HG02870 (cell line): Measurements from ENCODE around the gene RASGRF2.

ENCODE experiments used
- ATAC-seq: cut with Tn5 transposase; IDR thresholded peaks from one replicate; pipeline ENCODE4 v1.9.1; 2021; ENCODE audit warnings: mild to moderate bottlenecking, moderate library complexity; ENCODE audit not compliant: unreplicated experiment

The RASGRF2 gene

DNA sequence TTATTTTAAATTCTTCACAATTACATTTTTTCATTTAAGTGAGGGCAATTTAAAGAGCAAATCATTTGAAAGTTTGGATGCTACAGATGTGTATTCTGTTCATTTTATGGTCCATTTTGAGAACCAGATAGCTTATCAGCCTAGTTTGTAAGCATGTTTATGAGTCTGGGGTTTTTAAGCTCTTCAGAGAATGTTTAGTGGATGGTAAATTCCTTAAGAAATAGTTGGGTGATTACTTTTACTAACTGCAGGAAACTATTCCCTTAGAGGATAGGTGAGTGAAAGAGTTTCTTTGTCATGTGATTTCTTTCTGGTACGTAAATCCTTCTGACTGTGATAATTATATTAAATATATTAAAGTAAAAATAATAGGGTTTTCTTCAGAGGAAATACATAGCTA, 17.6 kb downstream of the RASGRF2 start:
- ATAC-seq: no peak

DNA sequence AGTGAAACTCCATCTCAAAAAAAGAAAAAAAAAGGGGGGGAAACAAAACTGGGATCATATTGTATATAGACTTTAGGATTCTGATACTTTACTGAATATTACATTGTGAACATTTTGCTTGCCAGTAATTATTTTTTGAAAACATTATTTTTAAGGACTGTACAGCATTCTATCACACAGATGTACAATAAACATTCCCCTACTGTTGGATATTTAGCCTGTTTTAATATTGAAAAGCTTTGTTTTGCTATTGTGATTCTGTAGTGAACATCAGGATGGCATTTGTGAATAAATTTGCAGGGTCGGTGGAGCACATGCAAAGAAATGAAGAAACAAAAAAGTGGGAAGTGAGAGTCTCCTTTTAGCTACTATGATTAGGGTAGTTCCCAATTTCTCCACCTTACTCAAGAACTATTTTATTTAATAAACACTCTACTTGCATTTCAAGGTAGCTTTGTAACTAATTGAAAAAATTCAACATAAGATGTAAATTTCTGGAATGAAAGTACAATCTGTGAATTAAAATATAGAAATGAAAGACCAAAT, 18.7 kb downstream of the RASGRF2 start:
- ATAC-seq: no peak

DNA sequence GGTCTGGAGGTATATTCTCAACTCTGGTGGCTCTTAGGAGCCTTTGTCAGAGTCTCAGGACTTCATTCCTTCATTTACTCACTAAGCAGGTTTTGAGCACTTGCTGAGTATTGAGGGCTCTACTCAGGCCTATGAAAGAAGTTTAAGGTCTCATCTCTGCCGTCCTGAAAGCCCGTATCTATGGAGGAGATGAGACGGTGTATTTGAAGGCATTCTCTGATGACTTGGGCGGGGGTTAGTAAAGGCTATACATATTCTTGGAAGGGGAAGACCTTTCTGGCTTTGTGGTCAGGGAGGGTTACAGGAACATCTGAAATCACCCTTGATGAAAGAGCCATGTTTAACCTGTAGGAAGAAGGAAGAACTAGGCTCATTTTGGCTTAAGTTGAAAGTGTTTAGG, 21.9 kb downstream of the RASGRF2 start:
- no peak for ATAC-seq

DNA sequence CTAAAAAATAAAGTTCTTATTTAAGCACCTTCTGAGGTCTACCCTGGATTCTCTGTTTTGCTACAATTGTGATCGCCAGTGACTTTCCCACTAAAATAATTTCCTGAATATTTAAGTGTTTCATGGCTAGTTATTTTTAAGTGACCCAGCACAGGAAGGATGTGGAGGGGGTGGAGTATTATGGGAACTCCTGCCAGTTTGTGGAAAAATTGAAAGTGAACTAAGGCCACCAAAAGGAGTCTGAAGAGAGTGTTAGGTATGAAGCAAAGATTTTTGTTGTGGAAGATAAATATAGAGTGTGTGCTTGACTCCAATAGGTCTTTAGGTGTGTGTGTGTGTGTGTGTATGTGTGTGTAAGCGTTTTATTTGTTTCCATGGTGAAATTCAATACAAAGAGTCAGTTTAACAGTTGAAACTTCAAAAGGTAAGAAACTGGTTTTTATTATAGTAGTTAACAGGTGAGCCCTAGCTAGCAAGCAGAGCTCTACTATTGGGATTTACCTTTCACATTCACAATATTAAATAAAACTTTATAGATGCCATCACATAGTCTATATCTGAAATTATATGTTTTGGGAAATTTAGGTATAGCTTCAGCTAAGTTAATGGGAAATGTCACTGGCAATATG, 25.6 kb downstream of the RASGRF2 start:
- ATAC-seq: no peak

DNA sequence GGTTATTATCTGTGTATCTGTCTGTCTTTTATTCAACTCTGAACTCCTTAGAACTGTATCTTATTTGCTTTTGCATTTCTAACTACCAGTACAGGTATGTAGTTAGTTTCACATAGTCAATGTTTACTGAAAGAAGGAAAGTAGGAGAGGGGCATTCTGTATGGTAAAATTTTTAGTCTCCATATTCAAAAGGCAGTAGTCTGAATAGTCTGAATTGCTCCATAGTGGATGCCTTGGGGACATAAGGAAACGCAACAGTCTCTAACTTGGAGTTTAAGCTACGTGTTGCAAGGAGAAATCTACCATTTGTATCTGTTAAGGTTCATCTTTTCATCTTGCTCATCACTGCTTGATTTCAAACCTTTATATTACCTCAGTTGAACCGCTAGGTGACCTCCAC, 26.2 kb downstream of the RASGRF2 start:
- no peak for ATAC-seq

DNA sequence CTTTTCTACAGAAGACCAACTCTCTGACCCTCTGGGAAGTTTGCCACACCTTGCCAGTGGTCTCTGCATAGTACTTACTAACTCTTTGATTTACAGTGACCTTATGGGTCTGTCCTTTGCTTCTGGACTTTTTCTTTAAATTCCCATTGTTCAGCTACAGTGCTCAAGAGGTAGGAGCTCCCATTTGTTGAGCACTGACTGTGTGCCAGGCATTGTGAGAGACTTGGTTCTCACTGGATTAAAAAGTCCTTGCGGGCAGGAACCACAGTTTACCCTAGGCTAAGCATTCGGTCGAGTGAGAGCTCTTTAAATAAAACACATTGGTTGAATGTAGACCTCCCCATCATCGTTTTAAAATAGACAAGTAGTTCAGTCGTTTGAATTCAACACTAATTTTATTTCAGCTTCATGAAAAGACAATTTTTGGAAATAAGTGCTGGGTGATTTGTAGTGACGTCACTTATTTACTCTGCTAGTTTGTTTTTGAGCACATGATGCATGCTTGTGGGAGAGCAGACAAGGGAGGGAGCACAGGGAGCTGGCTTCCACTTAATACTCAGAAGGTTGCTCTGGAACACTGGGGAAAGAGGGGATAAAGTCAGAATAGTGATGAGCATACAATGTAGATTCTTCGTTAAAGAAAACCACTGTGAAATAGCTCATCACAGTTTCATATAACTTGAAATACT, 27.1 kb downstream of the RASGRF2 start:
- no peak for ATAC-seq

DNA sequence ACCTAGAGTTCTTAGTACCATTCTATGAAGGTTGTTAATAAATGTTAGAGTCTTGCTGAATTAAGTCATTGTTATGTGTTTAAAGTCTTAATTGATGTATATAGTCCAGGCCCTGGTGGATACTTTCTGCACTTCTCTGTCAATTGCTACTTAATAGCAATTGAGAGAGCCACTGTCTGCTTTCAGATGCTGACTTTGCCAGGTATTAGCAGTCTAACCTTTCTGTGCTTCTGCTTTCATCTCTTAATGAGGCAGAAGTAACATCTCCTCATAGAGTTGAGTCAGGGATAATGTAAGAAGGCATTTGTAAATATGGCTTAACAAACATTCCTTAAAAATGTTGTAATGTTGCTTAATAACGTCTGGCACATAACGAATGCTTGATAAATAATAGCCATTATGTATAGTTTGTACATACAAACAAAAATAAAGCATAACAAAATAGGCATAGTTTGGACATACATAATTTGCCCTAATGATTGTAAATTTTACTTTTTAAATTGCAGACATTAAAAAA, 28.3 kb downstream of the RASGRF2 start:
- ATAC-seq: no peak

DNA sequence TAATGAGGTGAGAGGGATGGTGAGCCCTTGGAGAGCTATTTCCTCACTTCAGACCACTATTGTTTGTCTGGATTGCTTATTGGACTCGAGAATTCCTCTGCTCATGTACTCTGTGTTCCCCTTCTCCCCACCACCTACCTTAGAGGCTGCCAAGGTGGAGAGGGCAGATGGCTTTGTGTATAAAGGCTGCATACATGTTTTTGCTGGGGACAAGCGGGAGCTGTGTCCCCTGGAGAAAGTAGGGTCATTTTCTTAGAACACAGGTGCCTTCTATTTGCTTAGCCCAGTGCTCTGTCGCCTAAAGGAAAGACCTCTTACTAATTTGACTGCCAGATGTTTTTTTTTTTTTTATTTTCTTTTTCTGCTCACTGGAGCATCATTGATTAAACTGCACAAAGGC, 29.7 kb downstream of the RASGRF2 start:
- ATAC-seq: no peak

DNA sequence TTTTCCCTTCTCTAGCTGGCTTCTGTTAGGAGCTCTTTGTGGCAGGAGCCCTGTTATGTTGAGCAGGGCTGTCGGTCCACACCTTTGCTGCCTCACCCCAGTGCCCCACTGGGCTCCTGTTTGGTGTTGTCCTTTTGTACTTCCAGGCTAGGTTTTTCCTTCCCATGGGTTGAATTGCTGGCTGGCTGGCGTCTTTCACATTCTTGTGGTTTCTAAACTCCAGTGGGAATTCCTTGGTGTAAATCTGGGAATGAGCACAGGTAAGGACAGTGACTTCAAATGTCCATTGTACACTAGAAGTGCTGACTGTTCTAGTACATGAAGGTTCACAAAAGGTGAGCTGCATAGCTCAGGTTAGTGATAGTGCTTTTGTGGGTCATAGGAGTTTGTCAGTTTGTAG, 30.4 kb downstream of the RASGRF2 start:
- ATAC-seq: no peak

DNA sequence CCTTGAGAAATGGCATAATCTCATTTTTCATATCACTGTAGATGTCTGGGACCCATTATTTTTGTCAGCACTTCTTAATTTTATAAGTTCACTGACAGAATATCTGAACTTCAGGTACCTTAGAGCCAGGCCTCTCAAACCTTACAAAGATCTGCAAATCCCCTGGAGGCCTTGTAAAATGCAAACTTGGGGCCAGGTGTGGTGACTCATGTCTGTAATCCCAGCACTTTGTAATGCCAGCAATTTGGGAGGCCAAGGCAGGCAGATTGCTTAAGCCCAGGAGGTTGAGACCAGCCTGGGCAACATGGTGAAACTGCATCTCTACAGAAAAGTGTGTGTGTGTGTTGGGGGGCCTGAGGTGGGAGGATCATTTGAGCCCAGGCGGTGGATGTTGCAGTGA, 30.8 kb downstream of the RASGRF2 start:
- no peak for ATAC-seq

DNA sequence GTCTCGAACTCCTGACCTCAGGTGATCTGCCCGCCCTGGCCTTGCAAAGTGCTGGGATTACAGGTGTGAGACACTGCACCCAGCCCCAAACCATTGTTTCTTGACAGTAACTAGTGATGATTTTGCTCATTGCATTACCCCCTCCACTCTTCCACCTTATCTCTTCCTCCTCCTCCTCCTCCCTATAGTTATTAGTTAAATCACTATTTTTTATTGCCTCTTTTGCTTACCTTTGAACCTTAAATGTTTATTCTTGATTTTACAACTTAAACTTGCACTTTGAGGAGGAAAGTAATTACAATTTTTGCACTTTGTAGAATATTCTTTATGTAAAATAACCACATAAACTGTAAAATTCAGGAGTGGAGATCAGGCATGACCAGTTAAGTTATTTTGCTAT, 35.7 kb downstream of the RASGRF2 start:
- ATAC-seq: no peak

DNA sequence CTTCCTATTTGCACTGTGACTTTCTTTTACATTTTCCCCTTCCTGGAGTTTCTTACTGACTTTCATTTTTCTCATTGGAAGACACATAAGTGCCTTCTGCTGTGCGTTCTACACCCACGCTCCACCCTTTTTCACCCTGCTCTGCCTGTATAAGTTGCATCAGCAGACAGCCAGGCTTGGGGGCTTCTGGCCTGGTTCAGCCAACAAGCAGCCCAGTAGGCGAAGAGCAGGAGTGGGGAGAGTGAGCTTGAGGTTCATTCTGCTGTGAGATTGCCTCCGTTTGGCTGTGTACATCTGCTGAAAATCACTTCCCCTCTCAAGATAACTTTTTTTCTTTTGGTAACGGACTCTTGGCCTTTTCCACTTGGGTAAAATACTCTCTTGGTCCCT, 38.4 kb downstream of the RASGRF2 start:
- no peak for ATAC-seq

DNA sequence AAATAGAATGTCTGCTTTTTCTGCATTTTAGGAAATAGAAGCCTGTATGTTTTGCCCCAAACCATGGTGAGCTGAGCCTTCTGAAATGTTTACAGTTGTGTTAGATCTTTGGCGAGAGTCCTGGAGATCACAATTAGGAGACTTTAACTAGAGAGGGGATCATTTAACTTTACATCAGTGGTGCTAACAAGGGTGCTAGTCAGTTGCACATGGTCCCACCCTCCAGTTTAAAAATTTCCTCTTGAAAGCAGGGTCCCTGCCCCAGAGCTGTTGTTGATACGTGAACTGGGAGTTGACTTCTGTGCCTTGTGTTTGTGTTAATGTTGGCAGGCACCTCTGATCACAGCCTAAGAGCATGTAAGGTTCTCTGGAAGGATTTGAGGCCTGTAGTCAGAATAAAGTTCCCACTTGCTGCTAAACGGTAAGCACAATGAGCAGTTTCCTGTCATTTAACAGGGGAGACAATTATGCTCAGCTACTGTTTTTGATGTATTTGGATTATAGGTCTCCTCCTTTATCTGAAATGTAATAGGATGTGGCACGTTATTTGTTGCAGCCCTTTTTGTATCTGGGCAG, 43.7 kb downstream of the RASGRF2 start:
- ATAC-seq: no peak

DNA sequence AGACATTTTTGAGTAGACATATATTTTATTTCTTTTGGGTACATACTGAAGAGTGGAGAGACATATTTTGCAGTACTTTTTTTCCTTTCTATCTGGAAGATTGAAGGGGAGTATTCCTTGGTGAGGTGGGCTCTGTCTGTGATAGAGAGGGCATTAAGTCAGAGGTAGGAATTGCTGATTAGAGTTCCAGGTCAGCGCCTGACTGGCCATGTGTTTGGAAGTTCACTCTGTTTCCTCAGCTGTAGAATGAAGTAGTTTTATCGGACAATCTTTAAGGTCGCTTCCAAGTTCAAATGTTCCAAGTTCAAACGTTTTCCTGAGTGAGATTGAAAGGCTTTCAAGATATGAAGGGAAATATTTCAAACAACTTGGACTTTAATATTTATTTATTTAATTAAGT, 45.5 kb downstream of the RASGRF2 start:
- no peak for ATAC-seq

DNA sequence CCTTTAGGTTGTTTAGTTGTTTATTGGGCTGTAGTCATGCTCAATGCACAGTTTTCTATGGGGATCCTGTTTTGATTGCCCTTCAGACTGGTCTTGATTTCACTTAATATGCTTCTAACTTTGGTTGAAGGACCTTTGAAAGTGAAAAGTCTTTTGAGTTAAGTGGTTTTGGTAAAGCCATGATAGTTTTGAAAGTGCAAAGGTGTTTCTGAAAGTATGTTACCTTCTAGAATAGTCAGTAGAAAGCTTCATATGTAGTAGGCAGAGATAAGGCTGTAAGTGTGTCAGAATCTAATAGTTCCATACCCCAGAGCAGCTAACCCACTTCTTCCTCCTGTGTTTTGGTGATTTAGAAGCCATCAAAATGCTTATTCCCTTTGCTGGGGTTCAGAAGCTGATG, 46.1 kb downstream of the RASGRF2 start:
- no peak for ATAC-seq

DNA sequence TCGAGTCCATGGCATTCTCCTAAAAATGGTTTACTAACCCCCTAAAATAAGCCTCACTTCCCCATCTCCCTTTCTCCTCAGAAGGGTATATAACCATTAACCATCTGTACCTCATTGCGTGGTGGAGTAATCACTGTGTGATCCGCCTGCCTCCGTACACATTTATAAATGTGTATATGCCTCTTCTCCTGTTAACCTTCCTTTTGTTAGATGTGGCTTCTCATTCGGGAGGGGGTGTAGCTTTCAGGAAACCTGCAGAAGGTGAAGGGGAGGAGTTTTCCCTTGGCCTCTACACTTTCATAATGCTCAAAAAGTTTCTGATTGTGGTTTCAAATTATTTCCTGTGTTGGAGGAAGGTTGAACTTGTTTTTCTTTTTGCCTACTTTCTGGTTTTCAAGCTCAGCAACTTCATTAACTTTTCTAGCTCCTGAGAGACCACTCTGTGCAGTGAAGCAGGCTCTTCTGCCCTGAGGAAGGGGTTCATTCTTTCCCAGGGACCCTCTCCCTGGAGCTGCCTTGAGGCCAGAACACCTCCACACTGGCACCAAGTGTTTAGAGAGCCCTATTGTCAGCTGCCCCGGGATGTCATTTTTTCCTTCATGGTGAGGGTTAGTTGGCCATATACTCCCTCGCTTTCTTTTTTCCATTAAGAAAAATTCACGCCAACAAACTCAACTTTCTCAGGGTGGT, 46.9 kb downstream of the RASGRF2 start:
- ATAC-seq: no peak

DNA sequence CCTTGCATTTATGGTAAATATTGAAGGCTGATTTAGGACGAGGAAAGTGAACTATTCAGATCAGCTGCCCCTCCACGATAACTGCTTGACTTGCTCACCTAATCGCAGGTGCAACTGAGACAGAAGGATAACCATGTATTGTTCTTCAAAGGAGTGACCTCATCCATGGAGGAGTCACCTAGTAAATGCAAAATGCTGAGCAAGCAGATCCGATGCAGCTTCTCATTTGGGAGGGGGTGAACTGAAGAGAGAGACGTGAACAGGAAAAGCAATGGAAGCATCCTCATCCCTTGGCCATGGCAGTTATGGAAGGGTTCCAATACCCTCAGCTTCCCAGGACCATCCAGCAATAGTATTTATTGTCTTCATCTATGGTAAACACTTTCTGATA, 47.5 kb downstream of the RASGRF2 start:
- ATAC-seq: no peak

DNA sequence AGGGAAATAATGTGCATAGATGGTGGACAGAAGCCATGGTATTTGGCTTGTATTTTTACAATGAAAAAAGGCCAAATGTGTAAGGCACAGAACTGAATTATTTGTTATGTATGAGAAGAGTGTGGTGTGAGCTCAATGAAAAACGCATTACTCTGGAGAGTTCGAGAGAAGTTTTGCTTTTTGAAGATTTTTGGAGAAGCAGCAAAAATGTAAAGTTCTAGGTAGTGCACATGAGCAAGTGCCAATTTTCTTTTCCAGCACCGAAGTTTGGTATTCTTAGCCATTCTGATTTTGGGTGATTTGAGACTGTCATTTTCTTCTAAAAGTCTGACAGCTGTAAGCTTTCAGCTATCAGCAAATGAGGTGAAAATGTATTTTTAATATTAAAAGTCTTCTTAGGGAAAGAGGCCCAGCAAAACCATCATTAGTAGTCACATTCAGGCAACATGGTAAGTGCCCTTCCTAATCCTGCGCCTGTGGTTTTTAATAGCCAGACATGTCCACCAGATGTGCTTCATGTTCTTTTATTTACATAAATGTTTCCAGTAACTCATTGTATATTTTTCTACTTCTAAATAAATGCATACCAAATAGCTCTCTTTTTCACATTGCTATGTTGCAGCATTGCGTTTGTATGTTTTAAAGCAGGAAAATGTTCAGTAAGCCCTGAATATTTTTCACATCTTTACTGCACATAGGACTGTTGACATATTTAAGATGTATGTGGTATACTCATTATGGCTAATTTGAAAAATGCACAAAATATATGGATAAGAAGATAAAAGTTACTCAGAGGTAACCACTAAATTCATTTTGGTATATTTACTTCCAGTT, 50.4 kb downstream of the RASGRF2 start:
- no peak for ATAC-seq

DNA sequence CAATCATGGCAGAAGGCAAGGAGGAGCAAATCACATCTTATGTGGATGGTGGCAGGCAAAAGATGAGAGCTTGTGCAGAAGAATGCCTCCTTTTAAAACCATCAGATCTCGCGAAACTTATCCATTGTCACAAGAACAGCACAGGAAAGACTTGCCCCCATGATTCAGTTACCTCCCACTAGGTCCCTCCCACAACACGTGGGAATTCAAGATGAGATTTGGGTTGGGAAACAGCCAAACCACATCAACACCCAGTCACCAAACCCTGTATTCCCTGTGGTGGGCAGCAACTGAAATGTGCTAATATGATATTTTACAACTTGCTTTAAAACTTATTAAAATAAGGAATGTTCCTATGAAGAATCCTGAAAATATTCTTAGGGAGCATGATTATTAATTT, 54.2 kb downstream of the RASGRF2 start:
- ATAC-seq: no peak

DNA sequence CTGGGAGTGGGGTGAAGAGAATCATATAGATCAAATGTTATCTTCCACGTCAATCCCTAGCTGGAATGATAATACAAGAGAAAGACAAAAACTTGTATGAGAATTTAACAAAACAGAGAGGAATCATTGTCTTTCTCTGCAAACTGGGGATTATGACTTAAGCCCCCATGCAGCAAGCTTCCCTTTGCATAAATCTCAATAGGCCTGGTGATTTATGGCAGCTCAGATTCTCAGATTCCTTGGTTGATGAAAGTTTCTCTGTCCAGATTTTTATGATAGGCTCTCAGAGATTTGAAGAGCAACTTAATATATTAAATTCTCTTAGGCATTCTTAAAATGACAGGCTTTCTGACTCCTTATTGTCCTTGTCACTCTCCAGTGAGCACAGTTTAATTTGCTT, 56.0 kb downstream of the RASGRF2 start:
- no peak for ATAC-seq

DNA sequence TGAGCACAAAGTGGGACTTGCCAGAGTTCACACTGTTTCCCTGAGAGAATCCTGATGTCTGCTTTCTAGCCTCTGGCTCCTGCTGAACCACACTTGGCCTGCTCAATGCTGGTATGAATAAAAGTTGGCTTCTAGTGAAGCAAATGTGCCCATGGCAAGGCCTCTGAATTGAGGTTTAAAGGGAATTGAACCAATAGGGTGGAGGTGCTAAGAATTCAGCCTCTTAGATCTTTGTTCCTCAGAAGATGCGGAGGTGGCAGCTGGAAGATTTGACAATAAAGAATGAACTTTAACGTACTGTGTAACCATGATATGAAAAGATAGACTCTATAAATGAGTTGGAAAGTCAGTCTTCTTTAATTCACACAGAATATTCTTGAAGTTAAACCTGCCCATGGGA, 57.2 kb downstream of the RASGRF2 start:
- no peak for ATAC-seq
